ENCODE measurements around the gene MATN1.

MATN1 gene

DNA sequence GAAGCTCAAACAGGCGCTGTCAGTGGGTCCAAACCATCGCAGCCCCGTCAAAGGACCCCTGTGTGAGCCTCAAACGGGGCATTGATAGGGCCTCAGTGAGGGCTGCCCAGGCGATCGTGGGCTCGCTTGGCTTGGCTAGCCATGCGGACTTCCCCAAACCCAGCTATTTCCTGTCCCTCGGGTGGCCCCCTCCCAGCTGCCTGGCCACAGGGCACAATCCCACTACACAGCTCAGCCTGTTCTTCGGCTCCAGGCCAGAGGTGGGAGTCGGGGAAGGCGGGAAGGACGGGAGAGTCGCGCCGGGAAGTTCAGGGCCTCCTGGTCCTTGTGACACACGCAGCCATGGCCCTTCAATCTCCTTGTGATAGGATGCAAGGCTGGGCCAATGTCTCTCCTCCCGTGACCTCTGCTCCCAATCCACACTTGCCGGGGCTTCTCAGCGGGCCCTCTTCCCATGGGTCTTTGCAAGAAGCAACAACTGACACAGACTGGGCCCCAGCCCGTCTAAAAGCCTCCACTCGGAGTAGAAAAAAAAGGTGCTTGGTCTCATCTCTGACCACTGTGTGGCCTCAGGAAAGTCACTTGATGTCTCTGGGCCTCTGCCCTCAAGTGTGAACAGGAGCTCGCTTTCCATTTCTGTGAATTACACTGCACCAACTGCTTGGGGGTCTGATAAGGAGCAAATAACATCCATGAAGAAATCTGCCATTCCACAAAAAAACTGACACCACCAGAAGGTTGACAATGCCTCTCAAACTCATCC, 7.1 kb upstream of the MATN1 start:
- Histone ChIP-seq H3K27me3 (ENCODE audit: insufficient read depth, poor library complexity, severe bottlenecking) (no peaks in the 10 kb centered on the region), H3K4me3 (replicated peaks; ENCODE audit: insufficient read depth, low read length) (no peak overlapping the region), H3K27ac (replicated peaks) (no peak overlapping the region)
- TF ChIP-seq SPI1 (IDR thresholded peaks at IDR 0.05; ENCODE audit: borderline replicate concordance, low read depth) (no peak), POLR2AphosphoS5 (IDR thresholded peaks at IDR 0.05; ENCODE audit: low read depth) (no peak), GABPA (IDR thresholded peaks at IDR 0.05; ENCODE audit: low read depth) (no peak)
- TF ChIP-seq, protein P1, sequence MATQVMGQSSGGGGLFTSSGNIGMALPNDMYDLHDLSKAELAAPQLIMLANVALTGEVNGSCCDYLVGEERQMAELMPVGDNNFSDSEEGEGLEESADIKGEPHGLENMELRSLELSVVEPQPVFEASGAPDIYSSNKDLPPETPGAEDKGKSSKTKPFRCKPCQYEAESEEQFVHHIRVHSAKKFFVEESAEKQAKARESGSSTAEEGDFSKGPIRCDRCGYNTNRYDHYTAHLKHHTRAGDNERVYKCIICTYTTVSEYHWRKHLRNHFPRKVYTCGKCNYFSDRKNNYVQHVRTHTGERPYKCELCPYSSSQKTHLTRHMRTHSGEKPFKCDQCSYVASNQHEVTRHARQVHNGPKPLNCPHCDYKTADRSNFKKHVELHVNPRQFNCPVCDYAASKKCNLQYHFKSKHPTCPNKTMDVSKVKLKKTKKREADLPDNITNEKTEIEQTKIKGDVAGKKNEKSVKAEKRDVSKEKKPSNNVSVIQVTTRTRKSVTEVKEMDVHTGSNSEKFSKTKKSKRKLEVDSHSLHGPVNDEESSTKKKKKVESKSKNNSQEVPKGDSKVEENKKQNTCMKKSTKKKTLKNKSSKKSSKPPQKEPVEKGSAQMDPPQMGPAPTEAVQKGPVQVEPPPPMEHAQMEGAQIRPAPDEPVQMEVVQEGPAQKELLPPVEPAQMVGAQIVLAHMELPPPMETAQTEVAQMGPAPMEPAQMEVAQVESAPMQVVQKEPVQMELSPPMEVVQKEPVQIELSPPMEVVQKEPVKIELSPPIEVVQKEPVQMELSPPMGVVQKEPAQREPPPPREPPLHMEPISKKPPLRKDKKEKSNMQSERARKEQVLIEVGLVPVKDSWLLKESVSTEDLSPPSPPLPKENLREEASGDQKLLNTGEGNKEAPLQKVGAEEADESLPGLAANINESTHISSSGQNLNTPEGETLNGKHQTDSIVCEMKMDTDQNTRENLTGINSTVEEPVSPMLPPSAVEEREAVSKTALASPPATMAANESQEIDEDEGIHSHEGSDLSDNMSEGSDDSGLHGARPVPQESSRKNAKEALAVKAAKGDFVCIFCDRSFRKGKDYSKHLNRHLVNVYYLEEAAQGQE (IDR thresholded peaks at IDR 0.05; ENCODE audit: insufficient replicate concordance, low read depth) = no peak
- TF ChIP-seq, protein P2, sequence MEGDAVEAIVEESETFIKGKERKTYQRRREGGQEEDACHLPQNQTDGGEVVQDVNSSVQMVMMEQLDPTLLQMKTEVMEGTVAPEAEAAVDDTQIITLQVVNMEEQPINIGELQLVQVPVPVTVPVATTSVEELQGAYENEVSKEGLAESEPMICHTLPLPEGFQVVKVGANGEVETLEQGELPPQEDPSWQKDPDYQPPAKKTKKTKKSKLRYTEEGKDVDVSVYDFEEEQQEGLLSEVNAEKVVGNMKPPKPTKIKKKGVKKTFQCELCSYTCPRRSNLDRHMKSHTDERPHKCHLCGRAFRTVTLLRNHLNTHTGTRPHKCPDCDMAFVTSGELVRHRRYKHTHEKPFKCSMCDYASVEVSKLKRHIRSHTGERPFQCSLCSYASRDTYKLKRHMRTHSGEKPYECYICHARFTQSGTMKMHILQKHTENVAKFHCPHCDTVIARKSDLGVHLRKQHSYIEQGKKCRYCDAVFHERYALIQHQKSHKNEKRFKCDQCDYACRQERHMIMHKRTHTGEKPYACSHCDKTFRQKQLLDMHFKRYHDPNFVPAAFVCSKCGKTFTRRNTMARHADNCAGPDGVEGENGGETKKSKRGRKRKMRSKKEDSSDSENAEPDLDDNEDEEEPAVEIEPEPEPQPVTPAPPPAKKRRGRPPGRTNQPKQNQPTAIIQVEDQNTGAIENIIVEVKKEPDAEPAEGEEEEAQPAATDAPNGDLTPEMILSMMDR (IDR thresholded peaks at IDR 0.05; ENCODE audit: insufficient read depth, low read length) = no peak
- DNase-seq (ENCODE audit: low read depth in 1 of 2, low spot score in 1 of 2) = no peak

DNA sequence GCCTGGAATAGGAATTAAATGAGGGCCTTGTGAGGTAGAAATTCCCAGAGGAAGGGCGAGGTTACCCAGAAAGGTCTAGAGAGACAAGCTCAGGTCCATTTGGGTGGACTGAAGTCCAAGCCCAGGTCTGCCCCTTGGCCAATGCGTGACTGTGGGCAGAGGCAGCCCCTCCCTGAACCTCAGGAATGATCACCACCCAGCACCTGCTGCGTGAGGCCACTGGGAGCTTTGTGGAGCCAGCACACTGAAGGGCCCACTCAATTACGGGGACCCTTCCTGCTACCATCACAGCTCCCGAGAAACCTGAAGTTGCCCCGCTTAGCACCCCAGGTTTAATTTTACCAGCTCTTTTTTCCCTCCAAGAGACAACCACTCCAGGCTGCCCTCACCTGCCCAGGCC, 6.5 kb upstream of the MATN1 start:
- Histone ChIP-seq H3K27ac (replicated peaks) (no peak overlapping the region), H3K27me3 (ENCODE audit: insufficient read depth, poor library complexity, severe bottlenecking) (no peaks in the 10 kb centered on the region), H3K4me3 (replicated peaks; ENCODE audit: insufficient read depth, low read length) (no peak overlapping the region)
- TF ChIP-seq GABPA (IDR thresholded peaks at IDR 0.05; ENCODE audit: low read depth) = no peak
- TF ChIP-seq, protein P2 (IDR thresholded peaks at IDR 0.05; ENCODE audit: insufficient read depth, low read length) = no peak
- no peak for TF ChIP-seq SPI1 (IDR thresholded peaks at IDR 0.05; ENCODE audit: borderline replicate concordance, low read depth)
- TF ChIP-seq, protein P1 (IDR thresholded peaks at IDR 0.05; ENCODE audit: insufficient replicate concordance, low read depth) = no peak
- no peak for TF ChIP-seq POLR2AphosphoS5 (IDR thresholded peaks at IDR 0.05; ENCODE audit: low read depth)
- DNase-seq (ENCODE audit: low read depth in 1 of 2, low spot score in 1 of 2) = no peak

DNA sequence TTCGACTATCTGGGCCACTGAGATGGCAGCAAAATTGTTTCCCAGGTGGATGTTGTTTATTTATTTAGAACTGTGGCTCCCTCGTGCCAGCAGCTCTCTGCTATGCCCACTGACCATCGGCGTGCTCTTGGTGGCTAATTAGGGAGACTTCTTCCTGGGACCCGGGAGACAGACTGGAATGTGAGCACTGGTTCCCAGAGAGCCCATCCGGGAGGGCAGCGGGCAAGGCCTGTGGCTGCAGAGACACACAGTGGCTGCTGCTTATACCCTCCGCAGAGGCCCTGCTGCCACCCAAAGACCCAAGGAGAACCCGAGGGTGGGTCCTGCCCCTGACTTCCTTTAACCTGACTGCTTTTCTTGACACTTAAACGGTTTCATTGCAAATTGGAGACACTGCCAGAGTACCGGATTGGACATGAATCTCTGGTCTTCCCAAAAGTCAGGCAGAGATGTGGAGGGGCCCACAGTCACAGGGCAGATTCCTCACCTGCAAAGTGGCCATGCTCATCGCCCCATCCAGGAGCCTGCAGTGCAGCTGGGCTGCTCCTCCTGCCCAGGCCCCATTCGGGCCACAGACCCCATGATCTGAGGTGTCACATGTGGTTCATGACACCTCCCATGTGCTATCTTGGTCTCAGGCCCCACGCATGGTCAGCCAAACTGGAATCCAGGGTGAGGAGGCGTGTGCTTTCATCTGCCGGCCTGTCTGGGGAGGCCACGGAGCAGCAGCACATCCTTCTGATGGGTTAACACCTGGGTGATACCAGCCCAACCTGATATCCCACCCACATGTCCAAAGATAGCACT, 5.7 kb upstream of the MATN1 start:
- TF ChIP-seq POLR2AphosphoS5 (IDR thresholded peaks at IDR 0.05; ENCODE audit: low read depth) (no peak), SPI1 (IDR thresholded peaks at IDR 0.05; ENCODE audit: borderline replicate concordance, low read depth) (no peak), GABPA (IDR thresholded peaks at IDR 0.05; ENCODE audit: low read depth) (no peak)
- TF ChIP-seq, protein P2 (IDR thresholded peaks at IDR 0.05; ENCODE audit: insufficient read depth, low read length) = no peak
- TF ChIP-seq, protein P1 (IDR thresholded peaks at IDR 0.05; ENCODE audit: insufficient replicate concordance, low read depth) = no peak
- Histone ChIP-seq H3K27ac (replicated peaks) (no peak overlapping the region), H3K27me3 (ENCODE audit: insufficient read depth, poor library complexity, severe bottlenecking) (no peaks in the 10 kb centered on the region), H3K4me3 (replicated peaks; ENCODE audit: insufficient read depth, low read length) (no peak overlapping the region)
- no peak for DNase-seq (ENCODE audit: low read depth in 1 of 2, low spot score in 1 of 2)
